ENCODE measurements around the gene RABEP2.
"Not testable (repeated sequence)": the region's sequence is repeated elsewhere in the genome, so short reads cannot be mapped to it uniquely, and the experiment has no call there.

Gene RABEP2

GRCh38 chr16:28958836-28959235, 33.8 kb upstream of the RABEP2 start:
- no peak overlapping the region for H3K4me3 ChIP-seq (ENCODE audit: low read depth, low read length)
- TF ChIP-seq CTCF (IDR thresholded peaks at IDR 0.05; ENCODE audit: borderline replicate concordance, insufficient read depth, low read depth, low read length) = no peak

GRCh38 chr16:28958216-28958615, 33.2 kb upstream of the RABEP2 start:
- TF ChIP-seq CTCF (IDR thresholded peaks at IDR 0.05; ENCODE audit: borderline replicate concordance, insufficient read depth, low read depth, low read length) = no peak

GRCh38 chr16:28951410-28951943, 26.4 kb upstream of the RABEP2 start:
- peak overlapping the region; percentile 81 for H3K4me3 ChIP-seq (ENCODE audit: low read depth, low read length)
- no peak for TF ChIP-seq CTCF (IDR thresholded peaks at IDR 0.05; ENCODE audit: borderline replicate concordance, insufficient read depth, low read depth, low read length)

More at GRCh38 chr16:28958216-28958615, 33.2 kb upstream of the RABEP2 start:
- H3K4me3 ChIP-seq (ENCODE audit: low read depth, low read length) = no peak overlapping the region

GRCh38 chr16:28950648-28951409, 25.8 kb upstream of the RABEP2 start, which contains the start of gene NFATC2IP:
NFATC2IP (plus strand) TSS chr16:28950937; CDS start chr16:28951012, 75 bp downstream.
- H3K4me3 ChIP-seq (ENCODE audit: low read depth, low read length) = peak within 1 kb of the TSS; percentile 81
- no peak for TF ChIP-seq CTCF (IDR thresholded peaks at IDR 0.05; ENCODE audit: borderline replicate concordance, insufficient read depth, low read depth, low read length)

- no peak for TF ChIP-seq CTCF (IDR thresholded peaks at IDR 0.05; ENCODE audit: borderline replicate concordance, insufficient read depth, low read depth, low read length)
- no peak overlapping the region for H3K4me3 ChIP-seq (ENCODE audit: low read depth, low read length)
These were observed 21.6 kb upstream of the RABEP2 start for GRCh38 chr16:28946681-28947080.

- H3K4me3 ChIP-seq (ENCODE audit: low read depth, low read length) = no peak overlapping the region
- TF ChIP-seq CTCF (IDR thresholded peaks at IDR 0.05; ENCODE audit: borderline replicate concordance, insufficient read depth, low read depth, low read length) = no peak
These were observed 18.2 kb upstream of the RABEP2 start for GRCh38 chr16:28943281-28943680.

- H3K4me3 ChIP-seq (ENCODE audit: low read depth, low read length) = not testable (repeated sequence)
These were observed 14.8 kb upstream of the RABEP2 start for GRCh38 chr16:28939825-28940224.
